Ishikawa (cell line): Measurements from ENCODE around the gene CDC16.

Experiments
- REST ChIP-seq: IDR thresholded peaks from 2 replicates; pipeline ENCODE4 v1.6.1; 2012; ENCODE audit warnings: low read depth, mild to moderate bottlenecking
- YY1 ChIP-seq: IDR thresholded peaks from 2 replicates; pipeline ENCODE4 v1.6.1; 2012; ENCODE audit warnings: low read depth
- ZBTB7A ChIP-seq: IDR thresholded peaks from 2 replicates; pipeline ENCODE4 v1.6.1; 2012; ENCODE audit warnings: low read depth

- TF ChIP-seq YY1, result no peak
- no peak for TF ChIP-seq ZBTB7A
- no peak for TF ChIP-seq REST
Observed at GRCh38 chr13:114313061-114313860, 78.6 kb downstream of the CDC16 start.
